ENCODE results near the gene HSDL1.

The HSDL1 gene

DNA sequence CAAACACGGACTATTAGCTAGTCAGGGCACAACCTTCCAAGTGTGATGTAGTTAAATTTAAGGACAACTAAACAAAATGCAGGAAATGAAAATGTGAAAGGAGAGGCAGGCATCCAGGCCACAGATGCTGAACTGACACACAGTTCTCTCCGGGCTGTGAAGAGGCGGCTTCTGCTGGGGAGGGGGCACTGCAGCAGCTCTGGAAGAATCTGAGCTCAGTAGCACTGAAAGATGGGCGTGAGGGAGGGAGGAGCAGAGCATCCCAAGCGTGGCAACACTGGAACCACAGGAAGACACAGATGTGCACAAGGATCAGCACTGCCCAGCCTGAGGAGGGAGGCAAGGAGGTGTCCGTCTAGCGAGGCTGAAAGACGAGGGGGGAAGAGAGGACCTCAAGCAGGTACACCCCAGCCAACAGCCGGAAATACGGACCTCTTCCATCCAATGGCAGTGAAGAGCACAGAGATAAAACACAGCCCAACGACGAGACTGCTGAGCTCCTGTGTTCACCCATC, 39.6 kb downstream of the HSDL1 start:
- DNase-seq, result no peak

DNA sequence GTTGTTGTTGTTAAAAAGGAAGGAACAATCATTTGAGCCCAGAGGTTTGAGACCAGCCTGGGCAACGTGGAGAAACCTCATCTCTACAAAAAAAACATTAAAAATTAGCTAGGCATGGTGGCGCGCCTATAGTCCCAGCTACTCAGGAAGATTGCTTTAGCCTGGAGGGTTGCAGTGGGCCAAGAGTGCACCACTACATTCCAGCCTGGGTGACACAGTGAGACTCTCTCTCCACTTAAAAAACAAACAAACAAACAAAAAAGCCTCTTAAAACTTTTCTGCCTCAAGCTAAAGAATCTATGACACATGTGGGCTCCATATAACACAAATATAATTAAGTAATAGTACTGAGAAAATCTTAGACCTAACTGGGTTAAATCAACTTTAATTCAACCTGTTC, 40.7 kb downstream of the HSDL1 start:
- DNase-seq, result no peak

DNA sequence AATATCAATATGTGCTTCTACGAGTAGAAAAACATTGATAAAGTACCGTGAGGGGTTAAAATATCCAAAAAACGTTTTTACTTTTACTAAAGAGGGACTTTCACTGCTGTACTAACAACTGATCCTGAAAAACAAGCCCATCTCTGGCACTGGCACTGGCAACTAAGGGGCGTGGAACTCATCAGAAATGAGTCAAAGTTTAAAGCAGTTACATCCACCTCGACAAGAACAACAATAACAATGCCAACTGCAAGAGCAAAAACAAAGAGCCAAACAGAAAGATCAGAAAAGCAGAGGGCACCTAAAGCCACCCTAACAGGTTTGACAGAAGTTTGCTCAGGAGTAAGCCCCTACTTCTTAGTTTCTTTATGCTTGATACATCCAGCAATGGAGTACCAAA, 41.3 kb downstream of the HSDL1 start:
- DNase-seq, result no peak

DNA sequence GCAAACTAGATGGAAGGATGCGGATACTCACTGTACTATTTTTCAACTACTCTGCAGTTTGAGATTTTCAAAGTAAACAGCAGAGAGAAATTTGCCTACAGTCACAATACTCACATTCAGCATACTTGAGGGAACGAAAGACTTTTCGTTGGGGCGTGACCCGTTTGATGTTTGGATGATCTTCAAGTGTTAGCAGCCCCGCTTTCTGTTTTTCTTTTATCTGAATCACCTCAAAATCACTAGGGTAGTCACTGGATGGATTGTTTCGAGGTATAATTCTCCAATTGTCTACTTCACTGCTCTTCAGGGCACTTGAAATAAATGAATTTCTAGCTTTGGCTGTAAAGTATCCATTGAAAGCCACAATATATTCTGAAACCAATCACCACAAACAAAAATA, 46.0 kb downstream of the HSDL1 start:
- DNase-seq, result no peak

DNA sequence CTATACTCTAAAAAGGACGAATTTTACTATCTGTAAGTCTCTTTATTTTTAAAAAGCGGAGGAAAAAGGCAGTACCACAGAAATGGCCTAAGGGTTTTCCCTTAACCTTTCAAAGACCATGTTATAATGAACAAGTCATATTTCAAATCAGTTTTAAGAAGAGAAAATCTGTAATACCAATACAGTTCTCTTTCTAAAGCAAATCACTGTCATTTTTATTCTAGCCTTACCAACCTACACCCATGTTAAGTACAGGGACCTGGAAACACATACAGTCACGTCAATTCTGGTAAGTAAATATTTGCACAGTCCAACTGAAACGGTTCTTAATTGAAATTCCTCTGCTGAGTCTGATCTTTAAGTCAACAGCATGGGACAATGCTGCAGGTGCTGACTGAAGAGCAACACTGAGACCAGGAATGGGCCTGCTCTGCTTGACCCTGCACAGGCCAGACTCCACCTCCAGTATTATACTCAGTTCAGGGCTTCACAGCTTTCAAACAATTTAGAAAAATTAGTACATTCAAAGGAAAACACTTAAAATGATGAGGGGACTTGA, 48.5 kb downstream of the HSDL1 start:
- DNase-seq, result no peak

DNA sequence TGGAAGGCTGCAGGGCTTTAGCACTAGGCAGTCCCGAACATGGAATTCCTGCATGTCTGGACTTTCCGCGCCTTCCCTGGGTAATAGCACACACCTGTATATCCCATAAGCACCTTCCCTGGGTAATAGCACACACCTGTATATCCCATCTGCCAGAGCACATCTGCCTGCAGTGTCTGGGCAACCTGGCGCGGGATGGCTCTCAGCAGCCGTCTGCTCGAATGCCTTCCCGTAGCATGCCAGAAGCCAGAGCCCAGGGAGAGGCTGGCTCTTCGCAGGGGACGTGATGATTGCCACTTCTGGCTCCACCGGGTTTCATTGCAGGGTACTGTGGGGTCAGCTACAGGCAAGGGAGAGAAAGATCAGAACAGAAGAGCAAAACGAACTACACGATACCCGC, 49.5 kb downstream of the HSDL1 start:
- no peak for DNase-seq

DNA sequence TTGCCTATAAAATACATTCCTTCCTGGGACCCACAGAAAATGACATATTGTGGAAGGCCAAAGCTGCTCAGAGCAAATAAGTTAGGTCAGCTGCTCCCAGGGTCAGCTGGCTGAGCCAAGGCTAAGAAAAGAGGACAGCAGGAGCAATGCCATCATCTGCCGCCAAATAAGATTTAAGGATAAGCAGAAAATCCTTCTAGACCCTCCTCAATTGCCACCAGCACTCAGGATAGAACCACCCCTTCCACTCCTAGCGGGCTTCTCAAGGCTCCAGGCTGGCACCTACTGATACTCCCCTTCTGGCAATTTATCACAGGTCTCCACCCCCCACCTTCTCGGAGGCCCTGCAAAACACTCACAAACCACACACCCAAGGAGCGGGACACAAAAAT, 51.1 kb downstream of the HSDL1 start:
- no peak for DNase-seq

DNA sequence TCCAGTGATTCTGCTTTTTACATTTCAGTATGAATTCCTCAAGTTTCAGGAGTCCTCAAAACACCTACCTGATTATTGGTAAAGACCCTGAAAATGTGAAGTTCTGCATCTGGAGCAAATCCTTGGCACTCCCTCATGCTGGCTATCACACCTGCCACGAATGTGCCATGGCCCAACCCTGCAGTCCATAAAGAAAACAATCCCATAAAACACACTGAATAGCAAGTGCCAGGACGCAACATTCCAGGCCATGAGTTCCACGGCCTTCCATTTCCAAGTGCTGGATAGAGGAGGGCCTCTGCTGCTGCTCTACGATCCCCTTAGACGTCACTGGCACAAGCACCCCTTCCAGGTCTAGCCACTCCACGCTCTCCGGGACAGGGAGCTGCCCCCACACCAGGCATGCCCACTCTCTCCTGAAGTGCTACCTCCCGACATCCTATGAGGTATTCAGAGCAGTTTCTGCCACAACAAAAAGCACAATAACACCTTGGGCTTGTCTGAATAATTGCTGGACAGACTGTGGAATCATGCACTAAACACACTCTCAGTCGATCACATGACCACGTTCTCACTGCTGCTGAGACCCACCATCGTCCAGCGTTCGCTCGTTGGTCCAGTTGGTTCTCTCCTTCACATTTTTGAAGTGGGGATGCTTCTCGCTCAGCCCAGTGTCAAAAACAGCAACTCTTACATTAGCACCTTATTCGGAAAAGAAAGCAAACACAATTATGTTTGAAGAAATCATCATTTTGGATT, 51.7 kb downstream of the HSDL1 start:
- no peak for DNase-seq

DNA sequence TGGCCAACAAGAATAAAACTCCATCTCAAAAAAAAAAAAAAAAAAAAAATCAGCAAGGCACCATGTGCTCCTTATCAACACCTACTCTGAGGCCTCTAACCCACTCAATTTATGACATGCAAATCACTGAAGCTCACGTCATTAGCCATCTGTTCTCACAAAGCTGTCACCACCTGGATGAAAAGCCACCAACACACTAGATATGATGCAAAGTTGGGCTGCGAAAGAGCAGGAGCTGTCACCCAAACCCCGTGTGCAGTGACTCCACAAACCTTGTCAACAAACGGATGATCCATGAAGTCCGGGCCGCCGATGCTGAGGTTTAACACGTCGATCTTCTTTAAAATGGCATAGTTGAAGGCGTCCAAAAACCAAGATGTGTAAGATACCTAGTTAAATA, 53.5 kb downstream of the HSDL1 start:
- DNase-seq, result no peak

DNA sequence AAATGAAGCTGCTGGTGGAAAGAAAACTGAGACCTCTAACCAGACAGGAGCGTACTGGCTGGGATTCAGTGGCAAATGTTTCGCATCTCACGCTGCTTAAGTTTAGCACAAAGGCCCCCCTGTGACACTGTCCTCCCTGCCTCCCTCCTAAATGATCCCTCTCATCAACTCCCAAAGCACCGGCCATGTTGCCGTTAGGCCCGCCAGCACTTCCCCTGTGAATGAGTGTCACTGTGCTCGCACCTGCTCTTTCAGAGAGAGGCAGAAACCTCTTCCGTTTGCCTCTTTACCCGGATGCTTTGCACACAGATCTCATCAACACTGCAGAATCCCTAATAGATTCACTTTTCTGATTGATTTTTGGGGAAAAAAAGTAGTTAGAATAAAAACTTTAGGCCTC, 54.8 kb downstream of the HSDL1 start:
- no peak for DNase-seq

DNA sequence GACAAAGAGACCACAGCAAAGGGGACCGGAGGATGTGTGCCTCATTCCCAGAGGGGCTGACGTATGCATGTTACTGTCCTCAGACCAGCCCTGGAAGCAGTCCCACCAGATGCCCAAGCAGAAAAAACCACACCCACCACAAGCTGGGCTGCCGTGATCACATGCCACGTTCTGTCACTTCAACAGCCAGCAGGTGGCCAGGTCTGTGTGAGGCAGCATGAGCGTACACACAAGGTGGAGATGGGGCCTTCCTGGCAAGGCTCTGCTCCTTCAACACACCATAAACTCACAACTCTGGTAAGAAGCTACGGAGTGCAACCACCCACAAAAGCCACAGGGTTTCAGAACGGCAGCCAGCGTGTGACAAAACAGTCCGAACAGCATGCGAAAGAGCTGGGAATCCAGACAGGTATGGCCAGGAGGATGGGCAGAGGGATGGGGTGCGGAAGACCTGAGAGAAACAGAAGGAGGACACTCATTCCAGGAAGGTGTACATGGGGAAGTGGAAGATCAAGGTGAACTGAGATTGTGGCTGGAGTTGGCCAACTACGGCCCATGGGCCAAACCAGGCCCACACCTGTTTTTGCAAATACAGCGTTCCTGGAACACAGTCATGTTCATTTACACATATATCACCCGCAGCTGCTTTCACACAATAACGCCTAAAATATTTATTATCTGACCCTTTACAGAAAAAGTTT, 56.1 kb downstream of the HSDL1 start:
- DNase-seq, result peak in 1 of 4 experiments; percentile 9

DNA sequence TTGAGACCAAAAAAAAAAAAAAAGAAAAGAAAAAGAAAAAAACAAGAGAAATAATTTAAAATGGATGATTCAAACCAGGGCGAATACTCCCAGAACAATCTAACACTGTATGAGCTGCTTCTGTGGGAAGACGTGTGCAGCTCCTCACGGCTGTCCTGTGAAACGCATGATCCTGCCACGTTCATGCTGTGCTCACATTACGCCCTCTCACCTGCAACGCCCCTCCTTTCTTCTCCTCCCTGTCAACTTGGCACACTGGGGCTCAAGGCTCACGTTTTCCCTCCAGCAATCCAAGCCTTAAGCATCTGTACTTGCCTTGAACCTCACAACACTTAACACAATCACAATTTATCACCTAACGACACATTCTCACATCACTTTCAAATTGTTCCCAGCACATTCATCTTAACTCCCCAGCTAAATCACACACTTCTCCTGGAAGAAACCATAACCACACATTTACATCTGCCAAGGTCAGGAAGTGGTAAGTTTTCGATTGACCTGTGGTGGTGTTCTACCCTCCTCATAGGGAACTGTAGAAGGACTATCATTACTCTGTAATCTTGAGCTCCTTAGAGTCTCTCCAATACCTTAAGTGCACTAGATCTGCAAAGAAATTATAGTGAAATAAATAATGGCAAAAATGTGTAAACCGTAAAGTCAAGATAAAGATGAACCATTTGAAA, 57.4 kb downstream of the HSDL1 start:
- DNase-seq, result no peak

DNA sequence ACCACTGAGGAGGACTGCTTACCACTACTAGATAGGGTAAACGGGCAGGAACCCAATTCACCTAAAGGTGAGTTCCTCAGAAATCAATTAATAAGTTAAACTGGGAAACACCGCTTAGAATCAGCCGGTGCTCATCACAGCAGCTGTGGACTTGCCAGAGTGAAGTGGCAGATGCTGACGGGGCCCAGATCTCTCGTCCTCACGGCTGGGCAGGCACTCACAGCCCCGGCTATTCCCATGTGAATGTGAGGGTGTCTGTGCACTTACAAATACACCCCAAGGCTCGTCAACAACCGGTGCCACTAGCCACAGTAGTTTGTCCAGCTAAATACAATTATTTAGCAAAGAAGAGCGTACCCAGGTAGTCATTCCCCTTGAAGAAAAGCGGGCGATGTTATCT, 58.0 kb downstream of the HSDL1 start:
- no peak for DNase-seq

DNA sequence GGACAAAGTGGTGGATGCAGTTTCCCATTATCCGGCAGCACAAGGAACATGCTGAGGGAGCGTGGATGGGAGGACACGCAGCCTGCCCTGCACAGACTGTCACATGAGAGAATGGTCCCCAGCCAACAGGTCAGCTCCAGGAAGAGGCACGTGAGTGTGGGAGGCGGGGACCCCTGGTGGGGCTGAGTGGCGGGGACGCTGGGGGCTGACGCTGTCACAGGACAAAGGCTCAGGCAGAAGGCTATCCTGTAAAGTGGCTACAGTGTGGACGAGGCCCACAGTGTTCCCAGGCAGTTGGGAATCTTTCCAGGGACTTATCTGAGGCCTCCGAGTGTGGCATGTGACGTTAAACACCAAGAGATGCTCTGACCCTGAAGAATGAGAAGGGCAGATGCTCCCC, 58.6 kb downstream of the HSDL1 start:
- no peak for DNase-seq

DNA sequence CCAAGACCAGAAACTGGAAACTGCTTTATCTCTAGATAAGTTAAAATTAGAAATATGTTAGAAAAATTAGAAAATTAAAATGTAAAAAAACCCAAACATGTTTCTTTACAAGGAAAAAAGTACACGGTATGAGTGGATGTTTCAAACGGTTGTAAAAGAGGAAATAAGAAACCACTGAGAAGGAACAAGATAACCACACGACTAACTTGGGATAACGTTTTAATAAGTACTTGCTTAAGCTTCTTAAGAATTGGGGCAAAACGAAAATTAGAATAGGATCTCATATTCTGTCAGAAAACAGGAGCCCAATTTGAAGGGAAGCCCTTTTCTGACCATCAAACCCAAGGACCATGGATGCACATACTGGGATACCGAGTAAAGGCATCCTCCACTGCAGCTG, 59.2 kb downstream of the HSDL1 start:
- no peak for DNase-seq

DNA sequence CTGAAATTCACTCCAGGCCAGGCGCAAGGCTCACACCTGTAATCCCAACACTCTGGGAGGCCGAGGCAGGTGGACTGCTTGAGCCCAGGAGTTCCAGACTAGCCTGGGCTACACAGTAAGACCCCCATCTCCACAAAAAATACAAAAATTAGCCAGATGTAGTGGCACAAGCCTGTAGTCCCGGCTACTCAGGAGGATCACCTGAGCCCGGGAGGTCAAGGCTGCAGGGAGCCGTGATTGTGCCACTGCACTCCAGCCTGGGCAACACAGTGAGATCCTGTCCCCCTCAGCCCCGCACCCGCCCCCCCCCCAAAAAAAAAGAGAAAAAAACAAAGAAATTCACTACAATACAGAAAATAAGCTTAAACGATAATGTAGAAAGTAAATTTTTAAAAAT, 59.7 kb downstream of the HSDL1 start:
- DNase-seq, result no peak

DNA sequence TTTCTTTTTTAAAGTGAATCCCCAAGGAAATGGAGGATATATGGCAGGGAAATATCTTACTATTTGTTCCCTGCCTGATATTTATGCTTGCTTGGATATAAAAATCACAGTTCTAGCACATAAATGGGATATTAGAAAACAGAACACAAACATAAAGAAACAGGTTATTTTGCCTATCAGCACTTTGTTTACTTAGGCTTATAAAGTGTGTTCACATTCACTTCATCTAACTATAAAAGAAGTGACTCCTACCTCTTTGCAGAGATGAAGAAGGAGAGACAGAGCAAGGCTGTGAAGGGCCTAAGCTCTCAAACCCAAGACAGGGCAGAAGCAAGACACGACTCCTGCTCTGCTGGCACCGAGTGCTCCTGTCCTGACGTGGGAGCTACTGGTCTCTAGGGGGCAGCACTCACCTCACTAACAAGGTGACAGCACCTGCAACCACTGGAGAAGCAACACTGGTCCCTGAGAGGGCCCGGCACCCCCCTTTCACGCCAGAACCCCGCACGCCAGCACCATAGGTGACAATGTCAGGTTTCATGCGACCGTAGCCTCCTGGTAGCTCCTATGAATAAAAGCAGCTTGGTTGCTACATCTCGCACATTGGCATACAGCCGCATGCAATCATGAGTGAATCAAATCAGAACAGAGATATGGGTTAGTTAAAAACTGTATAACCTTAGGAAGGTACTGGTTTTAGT, 60.3 kb downstream of the HSDL1 start:
- peak; percentile 23 to 42 (median 28) for DNase-seq

DNA sequence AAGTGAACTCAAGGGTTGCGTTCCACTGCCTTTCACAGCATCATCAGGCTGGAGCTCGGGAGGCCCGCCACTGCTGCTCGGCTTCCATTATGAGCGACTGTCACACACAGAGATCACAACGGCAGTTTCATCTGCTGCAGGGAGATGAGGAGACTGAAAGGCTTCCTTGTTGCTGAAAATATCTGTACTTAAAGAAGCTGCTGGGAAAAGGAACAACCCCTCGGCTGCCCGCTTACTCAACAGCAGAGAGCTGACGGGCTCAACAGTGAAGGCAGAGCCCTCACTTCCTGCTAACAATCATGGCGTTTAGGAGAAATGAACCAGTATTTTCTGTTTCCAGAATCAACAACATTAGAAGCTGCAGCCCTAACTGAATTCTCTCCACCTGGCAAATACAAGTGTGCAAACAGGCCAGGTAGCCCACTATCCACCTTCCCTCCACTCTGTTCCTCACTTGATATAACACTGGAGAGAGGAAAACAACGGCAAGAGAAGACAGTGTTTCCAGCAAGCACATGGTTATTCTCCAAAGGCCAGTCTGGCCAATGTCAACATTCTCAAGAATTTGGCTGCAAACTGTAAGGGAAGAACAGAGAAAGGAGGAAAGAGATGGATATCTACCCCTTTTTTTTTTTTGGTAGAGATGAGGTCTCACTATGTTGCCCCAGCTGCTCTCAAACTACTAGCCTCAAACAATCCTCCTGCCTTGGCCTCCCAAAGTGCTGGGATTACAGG, 62.0 kb downstream of the HSDL1 start:
- DNase-seq, result no peak

DNA sequence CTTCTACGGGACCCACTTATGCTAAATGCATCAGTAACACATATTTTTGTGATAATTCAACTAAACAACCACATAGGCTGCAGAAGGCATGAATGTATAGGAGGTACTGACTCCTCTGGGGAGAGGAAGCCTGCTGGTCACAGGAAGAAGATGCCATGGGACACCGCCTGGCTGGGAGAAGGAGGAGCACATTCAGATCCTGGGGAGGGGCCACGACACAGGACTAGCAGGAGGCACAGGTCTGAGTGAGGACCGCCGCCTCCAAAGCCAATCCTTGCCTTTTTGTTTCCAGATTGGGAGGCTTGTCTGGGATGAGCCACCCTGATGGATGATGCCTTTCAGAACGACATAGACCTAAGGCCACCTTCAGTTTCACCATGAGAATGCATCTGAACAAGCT, 62.9 kb downstream of the HSDL1 start:
- no peak for DNase-seq

DNA sequence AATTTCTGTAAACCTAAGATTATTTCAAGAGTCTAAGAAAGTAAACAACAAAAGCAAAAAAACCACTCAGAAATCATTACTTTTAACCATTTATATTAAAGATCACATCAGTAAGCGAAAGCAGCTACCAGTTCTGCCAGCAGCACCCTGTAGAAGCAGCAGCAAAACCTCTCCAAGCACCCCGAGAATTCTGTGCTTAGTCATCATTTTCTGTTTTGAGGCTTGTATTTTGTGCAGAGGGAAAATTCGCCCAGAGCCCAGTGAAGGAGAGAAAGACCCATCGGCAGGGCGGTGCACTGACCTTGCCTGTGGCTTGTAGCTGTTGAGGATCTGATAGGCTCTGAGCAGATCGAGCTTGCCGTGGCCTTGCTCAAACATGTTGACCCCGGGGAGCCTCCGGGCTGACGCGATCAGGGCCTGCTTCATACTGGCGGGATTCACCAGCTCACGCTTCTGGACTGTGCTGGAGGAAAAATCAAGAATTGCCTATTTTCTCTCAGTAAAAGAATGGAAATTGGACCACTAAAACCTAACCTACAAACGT, 63.5 kb downstream of the HSDL1 start:
- no peak for DNase-seq

DNA sequence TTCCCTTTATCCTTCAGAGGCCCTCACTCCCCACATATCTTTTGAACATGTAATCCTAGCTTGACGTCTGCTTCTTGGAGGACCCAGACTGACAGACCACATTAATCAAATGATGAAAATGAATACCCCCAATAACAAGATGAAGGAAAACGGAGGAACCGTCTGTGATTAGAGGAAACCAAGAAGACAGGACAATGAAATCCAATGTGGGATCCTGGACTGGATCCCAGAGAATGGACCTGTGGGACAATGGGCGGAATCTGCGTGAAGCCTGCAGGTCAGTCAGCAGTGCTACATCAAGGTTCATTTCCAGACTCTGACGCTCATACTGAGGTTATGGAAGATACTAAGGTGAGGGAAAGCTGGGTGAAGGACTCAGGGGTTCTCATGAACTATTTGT, 64.2 kb downstream of the HSDL1 start:
- no peak for DNase-seq

DNA sequence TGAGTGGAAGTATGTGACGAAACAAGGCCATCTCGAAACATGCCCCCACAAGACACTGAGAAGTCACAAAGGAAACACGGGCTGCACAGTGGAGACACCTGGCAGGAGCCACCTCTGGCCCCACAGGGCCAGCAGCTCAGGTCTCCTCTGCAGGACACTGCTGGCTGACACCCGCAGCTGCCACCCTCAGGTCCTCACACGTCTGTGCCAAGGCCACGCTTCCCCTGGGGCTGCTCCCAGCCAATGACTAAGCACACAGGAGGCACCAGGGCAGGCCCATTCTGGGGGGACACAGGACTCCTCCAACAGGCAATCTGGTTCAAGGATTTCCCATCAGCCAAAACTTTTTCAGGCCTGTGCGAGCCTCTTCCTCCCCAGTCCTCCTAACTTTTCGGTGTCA, 64.6 kb downstream of the HSDL1 start:
- no peak for DNase-seq

All from activated CD4-positive, CD25-positive, alpha-beta regulatory T cell (primary cell).